ENCODE results near the gene CCDC126. TPM values are rescaled to one million over a fixed set of nuclear protein-coding genes. Genes with fewer than 3 reads are reported as not detected.

The CCDC126 gene
- total and polyA plus RNA-seq, 9 of the 15 experiments (the other 6 are each of a cell fraction or from before 2014, with no cell fraction given) = 3.0 to 16.2 (median 5.2) TPM

DNA sequence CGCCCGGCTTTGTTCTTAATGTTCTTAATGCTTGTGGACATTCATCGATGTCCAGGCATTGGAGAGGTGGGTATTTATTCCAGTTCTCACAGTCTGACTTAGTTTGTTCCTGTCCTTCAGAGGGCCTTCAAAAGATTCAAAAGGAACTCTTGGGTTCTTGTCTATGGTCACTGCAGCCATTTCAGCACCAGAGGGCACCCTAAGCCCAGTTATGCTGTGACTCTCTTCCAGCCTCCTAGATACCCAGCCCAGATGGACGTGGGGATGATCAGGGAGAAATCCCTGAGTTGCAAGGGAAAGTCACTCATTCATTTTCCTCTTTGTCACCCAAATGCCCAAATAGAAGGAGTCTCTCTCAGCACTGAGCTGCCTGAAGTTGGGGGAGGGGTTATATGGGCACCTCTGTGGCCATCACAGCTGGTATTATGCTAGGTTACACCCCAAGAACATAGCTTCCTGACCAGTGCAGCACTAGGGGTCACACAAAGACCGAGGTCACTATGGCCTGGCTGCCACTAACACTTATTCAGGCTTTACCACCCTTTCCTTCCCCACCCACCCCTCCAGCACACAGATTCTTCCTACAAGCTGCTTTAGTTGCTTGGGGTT is 26.5 kb upstream of the CCDC126 start (continued):
- TF ChIP-seq, protein P1, sequence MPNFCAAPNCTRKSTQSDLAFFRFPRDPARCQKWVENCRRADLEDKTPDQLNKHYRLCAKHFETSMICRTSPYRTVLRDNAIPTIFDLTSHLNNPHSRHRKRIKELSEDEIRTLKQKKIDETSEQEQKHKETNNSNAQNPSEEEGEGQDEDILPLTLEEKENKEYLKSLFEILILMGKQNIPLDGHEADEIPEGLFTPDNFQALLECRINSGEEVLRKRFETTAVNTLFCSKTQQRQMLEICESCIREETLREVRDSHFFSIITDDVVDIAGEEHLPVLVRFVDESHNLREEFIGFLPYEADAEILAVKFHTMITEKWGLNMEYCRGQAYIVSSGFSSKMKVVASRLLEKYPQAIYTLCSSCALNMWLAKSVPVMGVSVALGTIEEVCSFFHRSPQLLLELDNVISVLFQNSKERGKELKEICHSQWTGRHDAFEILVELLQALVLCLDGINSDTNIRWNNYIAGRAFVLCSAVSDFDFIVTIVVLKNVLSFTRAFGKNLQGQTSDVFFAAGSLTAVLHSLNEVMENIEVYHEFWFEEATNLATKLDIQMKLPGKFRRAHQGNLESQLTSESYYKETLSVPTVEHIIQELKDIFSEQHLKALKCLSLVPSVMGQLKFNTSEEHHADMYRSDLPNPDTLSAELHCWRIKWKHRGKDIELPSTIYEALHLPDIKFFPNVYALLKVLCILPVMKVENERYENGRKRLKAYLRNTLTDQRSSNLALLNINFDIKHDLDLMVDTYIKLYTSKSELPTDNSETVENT (CRISPR knock-in tag; IDR thresholded peaks at IDR 0.05) = no peak
- TF ChIP-seq ELF2 (CRISPR knock-in tag; IDR thresholded peaks at IDR 0.05) (no peak), TEAD1 (CRISPR knock-in tag; IDR thresholded peaks at IDR 0.05) (no peak), ELF1 (tag; IDR thresholded peaks at IDR 0.05) (peak; percentile 14; the same call in 1 of the 2 replicates), GTF2F1 (IDR thresholded peaks at IDR 0.05; ENCODE audit: low read depth, low read length) (no peak), RCOR1 (IDR thresholded peaks at IDR 0.05; ENCODE audit: borderline replicate concordance in 1 of 2, low read depth in 2 of 2, low read length in 2 of 2) (peak in 1 of 2 experiments; percentile 73; a peak in 2 of 4 replicates), RB1 (IDR thresholded peaks at IDR 0.05; ENCODE audit: low read depth) (peak; percentile 55; the same call in 1 of the 2 replicates), ZC3H4 (CRISPR knock-in tag; IDR thresholded peaks at IDR 0.05; ENCODE audit: borderline replicate concordance) (no peak), ETV5 (CRISPR knock-in tag; IDR thresholded peaks at IDR 0.05; ENCODE audit: low read depth) (peak; percentile 54; the same call in 1 of the 2 replicates), SMARCA5 (IDR thresholded peaks at IDR 0.05) (no peak), RFX7 (CRISPR knock-in tag; IDR thresholded peaks at IDR 0.05) (no peak), SMC3 (conservative IDR thresholded peaks at IDR 0.05; ENCODE audit: insufficient read depth, low read depth, low read length) (peak; percentile 96)
- TF ChIP-seq, protein P2, sequence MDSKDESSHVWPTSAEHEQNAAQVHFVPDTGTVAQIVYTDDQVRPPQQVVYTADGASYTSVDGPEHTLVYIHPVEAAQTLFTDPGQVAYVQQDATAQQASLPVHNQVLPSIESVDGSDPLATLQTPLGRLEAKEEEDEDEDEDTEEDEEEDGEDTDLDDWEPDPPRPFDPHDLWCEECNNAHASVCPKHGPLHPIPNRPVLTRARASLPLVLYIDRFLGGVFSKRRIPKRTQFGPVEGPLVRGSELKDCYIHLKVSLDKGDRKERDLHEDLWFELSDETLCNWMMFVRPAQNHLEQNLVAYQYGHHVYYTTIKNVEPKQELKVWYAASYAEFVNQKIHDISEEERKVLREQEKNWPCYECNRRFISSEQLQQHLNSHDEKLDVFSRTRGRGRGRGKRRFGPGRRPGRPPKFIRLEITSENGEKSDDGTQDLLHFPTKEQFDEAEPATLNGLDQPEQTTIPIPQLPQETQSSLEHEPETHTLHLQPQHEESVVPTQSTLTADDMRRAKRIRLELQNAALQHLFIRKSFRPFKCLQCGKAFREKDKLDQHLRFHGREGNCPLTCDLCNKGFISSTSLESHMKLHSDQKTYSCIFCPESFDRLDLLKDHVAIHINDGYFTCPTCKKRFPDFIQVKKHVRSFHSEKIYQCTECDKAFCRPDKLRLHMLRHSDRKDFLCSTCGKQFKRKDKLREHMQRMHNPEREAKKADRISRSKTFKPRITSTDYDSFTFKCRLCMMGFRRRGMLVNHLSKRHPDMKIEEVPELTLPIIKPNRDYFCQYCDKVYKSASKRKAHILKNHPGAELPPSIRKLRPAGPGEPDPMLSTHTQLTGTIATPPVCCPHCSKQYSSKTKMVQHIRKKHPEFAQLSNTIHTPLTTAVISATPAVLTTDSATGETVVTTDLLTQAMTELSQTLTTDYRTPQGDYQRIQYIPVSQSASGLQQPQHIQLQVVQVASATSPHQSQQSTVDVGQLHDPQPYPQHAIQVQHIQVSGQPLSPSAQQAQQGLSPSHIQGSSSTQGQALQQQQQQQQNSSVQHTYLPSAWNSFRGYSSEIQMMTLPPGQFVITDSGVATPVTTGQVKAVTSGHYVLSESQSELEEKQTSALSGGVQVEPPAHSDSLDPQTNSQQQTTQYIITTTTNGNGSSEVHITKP (IDR thresholded peaks at IDR 0.05; ENCODE audit: partially characterized antibody) = peak; percentile 34
- TF ChIP-seq, protein P3, sequence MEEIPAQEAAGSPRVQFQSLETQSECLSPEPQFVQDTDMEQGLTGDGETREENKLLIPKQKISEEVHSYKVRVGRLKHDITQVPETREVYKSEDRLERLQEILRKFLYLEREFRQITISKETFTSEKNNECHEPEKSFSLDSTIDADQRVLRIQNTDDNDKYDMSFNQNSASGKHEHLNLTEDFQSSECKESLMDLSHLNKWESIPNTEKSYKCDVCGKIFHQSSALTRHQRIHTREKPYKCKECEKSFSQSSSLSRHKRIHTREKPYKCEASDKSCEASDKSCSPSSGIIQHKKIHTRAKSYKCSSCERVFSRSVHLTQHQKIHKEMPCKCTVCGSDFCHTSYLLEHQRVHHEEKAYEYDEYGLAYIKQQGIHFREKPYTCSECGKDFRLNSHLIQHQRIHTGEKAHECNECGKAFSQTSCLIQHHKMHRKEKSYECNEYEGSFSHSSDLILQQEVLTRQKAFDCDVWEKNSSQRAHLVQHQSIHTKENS (CRISPR knock-in tag; IDR thresholded peaks at IDR 0.05) = no peak
- TF ChIP-seq, protein P4, sequence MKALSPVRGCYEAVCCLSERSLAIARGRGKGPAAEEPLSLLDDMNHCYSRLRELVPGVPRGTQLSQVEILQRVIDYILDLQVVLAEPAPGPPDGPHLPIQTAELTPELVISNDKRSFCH (CRISPR knock-in tag; IDR thresholded peaks at IDR 0.05) = no peak
- TF ChIP-seq, protein P4 (tag; IDR thresholded peaks at IDR 0.05) = 0 out of 2 replicates have a peak, but pooled peaks have one; percentile 26
